HG02970 (cell line): ENCODE data around the gene ERC1.
"Not testable (repeated sequence)": the region's sequence is repeated elsewhere in the genome, so short reads cannot be mapped to it uniquely, and the experiment has no call there.

Source experiments
- ATAC-seq: cut with Tn5 transposase; IDR thresholded peaks from one replicate; pipeline ENCODE4 v1.9.1; 2021; ENCODE audit warnings: mild to moderate bottlenecking, moderate library complexity, moderate number of reproducible peaks; ENCODE audit not compliant: unreplicated experiment, low FRiP score

Gene ERC1

DNA sequence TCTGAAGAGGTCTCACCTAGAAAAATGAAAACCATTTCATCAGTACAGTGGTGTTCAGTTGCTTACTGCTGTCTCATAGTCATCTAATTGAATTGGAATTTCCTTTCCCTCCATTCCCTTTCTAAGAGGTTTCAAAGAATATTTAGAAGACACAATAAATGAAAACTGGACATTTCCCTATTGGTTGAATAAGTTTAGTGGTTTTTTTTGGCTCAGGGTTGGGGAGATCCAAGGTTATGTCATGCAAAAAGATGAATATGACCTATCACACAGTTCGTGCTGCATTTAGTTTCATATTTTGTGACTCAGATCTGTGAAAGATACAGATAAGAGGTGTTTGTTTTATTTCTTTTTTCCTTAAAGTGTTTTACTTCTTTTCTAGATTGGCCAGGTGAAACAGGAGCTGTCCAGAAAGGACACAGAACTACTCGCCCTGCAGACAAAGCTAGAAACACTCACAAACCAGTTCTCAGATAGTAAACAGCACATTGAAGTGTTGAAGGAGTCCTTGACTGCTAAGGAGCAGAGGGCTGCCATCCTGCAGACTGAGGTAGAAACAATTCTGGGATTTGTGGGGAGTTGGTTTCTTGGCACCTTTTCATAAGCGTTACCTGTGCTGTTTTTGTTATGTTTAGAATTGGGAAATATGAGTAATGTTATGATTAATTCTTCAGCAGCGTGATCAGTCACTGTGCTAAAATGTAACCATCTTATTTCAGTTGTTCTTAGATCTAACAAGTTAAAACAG is 124.6 kb downstream of the ERC1 start:
- ATAC-seq = no peak

DNA sequence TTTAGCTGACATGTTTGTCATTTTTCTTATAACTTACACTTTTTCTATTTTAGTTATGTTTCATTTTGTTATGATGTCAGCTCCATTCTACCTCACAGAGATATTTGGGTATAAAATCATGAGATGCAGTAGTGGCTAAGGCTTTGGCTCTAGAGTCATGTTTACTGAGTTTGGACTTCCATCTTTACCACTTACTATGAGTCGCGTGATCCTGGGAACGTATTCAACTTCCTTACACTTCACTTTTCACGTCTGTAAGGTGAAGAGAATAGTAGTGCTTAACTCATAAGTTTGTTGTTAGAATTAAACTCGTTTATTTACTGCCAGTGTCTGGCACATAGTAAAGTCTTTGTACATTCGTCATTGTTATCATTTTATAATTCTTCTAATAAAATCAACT is 126.3 kb downstream of the ERC1 start:
- no peak for ATAC-seq

DNA sequence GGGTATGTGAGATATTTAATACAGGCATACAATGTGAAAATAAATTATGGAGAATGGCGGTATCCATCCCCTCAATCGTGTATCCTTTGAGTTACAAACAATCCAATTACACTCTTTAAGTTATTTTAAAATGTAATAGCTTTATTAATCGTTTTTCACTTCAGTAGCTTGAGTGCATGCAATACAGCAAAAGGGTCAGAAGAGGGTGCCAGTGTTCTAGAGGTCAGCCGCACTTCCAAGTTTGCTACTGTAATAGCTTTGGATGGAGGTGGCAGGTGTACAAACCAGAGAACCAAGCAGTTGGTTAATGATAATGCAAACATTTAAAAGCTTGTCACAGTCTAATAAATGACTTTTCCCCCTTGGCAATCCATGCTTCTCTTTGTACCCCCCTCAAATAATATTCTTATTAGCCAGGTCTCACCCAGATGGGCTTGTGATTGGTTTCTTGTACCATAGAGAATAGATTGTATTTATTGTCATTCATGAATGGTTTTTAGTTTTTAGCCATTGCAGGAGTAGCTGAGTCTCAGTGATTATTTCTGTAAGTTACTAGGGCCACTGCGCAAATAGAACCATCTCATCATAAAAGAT is 127.0 kb downstream of the ERC1 start:
- no peak for ATAC-seq

DNA sequence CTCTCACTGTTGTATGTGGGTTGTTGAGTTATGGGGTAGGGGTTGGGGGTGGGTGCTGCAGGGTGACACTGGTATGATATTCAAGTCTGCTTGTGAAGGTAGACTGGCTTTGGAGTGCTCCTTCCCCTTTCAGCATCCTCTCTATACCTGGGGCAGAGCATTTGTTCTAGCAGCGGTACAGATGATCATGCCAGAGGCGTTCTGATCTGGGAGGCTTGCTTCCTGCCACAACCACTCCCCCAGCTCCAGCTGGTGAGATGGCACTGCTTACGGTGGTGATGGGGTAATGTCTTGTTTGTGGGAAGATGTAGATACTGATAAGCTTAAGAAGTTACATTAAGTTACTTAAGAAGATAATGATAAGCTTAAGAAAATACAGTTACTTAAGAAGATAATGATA is 131.8 kb downstream of the ERC1 start:
- no peak for ATAC-seq

GRCh38 chr12:1126091-1126490 is 135.1 kb downstream of the ERC1 start:
- no peak for ATAC-seq

- ATAC-seq = no peak
Observed at GRCh38 chr12:1127021-1127420, 136.0 kb downstream of the ERC1 start.

GRCh38 chr12:1130164-1130563 is 139.1 kb downstream of the ERC1 start:
- ATAC-seq = no peak

- ATAC-seq = no peak
Observed at GRCh38 chr12:1130571-1130970, 139.5 kb downstream of the ERC1 start.

- ATAC-seq = no peak
Observed at GRCh38 chr12:1131811-1132224, 140.8 kb downstream of the ERC1 start.

DNA sequence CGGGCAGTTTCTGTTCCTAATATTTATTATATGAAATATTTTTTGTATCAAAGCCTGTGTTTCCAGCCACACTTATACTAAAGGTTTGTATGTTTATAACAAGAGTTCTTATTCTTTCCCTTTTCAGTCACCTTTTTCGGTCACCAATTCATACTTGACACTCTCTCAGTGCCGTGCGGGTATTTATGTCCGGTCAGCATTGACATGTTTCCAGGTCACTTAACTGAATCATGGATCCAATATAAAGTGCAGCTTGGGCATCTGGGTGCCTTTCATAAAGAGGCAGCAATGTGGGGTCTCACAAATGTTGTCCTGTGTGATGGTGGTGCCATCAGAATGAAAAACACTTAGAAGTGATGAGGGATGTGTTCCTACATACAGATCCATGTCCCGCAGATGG is 141.3 kb downstream of the ERC1 start:
- ATAC-seq = no peak

DNA sequence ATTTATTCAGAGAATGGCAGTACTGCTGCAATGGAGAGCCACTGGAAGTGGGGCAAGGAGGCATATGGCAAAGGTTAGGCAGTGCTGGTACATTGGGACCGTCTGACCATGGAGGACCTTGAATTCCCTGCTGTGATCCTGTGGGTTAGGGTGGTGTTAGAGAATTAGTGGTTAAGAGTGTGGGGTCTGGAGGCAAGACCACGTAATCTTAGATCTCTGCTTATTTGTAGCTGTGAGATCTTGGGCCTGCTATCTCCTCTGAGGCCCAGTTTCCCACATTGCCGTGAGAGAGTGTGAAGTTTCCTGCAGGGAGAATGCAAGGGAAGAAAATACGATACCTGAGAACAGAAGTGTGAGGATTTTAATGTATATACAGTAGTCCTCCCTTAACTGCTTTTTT is 147.7 kb downstream of the ERC1 start:
- no peak for ATAC-seq

DNA sequence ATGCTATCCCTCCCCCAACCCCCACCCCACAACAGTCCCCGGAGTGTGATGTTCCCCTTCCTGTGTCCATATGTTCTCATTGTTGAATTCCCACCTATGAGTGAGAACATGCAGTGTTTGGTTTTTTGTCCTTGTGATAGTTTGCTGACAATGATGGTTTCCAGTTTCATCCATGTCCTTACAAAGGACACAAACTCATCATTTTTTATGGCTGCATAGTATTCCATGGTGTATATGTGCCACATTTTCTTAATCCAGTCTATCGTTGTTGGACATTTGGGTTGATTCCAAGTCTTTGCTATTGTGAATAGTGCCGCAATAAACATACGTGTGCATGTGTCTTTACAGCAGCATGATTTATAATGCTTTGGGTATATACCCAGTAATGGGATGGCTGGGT is 155.7 kb downstream of the ERC1 start:
- ATAC-seq = not testable (repeated sequence)

DNA sequence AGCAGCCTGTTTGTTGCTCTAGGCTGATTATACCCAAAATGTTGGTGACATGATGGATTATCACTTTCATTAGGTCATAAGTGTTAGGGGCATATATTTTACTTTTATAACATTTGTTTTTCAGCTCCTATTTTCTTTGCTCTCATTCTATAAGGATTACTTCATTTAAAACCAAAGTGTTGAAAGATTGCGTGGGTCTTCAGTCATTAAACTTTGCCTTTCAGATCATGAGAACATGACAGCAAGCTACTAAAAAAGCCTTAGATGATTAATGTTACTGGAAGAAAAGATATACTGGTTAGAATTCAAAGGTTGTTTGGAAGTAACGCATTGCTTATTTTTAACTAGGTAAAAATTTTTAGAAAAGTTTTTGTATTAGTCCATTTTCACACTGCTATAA is 156.8 kb downstream of the ERC1 start:
- ATAC-seq = no peak

- ATAC-seq = no peak
Observed at GRCh38 chr12:1157046-1157445, 166.0 kb downstream of the ERC1 start.

DNA sequence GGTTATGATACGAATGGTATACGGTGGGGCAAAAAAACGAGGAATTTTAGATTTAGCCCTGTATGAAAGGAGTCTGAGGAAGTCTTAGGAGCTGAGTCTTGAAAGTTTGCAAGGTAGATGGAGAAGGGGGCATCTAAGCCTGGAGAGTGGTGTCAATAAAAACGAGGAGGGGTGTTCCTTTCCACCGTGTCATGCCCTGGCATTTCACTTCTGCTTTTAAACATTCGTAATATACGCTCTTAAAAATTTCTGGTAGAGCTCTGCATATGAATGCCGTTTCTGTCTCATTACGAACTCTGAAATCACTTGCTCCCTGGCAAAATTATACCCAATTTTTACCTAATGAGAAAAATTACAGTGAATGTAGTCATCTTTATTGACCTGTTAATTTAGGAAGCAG is 170.2 kb downstream of the ERC1 start:
- no peak for ATAC-seq

DNA sequence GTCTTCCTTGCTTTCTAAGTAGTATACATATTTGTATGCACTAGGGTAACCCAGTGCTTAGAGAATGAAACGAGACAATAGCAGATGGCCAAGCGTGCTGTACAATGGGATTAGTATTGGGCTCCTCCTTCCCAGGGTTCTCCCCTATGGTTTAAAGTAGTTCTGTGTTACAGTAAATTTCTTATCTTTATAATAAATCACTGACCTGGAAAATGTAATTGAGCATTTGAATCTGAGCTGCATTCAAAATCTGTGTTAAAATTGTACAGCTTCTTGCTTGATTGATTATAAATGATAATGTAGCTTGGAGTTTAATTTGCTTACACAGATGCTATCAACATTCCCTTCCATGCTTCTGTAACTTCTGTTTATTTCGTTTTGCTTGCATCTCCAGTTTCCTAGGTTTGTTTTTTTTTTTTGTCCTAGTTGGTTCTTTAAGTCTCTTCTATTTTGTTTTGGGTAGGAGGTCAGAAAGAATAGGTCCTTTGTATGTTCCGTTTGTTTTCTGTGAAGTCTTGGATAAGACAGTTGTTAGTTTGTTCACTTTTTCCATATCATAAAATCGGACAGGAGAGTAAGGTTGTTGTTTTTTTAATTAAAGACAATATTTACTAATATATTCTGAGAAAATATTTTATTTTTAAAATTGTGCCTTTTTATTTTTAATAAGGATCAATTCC is 171.2 kb downstream of the ERC1 start:
- ATAC-seq = no peak

- ATAC-seq = no peak
Observed at GRCh38 chr12:1167784-1168183, 176.8 kb downstream of the ERC1 start.

- ATAC-seq = no peak
Observed at GRCh38 chr12:1170411-1170810, 179.4 kb downstream of the ERC1 start.

DNA sequence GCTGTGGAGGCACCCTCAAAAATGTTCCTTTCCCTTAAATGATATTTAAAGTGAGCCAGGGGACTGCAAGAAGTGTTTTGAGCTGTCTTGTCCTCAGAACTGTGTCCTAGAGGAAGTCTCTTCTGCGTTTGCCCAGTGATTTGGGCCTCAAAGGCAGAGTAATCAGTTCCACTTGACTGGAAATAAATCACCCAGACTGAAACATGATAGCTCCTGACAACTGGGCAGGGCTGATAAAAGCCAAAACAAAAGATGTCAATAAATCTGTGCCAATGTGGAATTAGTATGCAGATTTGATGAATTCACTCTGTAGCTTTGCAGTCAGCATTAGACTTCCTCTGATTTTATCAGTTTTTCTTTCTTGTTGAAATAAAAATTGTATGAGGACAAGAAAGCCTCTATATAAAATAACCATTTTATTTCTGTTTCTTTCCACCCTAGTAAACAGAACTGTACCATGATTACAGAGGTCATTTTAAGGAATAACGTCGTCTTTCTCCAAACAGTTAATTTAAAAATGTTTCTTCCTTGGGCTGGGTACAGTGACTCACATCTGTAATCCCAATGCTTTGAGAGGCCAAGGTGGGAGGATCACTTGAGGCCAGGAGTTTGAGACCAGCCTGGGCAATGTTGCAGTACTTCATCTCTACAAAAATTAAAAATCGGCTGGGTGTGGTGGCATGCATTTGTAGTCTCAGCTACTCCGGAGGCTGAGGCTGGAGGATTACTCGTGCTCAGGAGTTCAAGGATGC is 180.8 kb downstream of the ERC1 start:
- ATAC-seq = no peak

DNA sequence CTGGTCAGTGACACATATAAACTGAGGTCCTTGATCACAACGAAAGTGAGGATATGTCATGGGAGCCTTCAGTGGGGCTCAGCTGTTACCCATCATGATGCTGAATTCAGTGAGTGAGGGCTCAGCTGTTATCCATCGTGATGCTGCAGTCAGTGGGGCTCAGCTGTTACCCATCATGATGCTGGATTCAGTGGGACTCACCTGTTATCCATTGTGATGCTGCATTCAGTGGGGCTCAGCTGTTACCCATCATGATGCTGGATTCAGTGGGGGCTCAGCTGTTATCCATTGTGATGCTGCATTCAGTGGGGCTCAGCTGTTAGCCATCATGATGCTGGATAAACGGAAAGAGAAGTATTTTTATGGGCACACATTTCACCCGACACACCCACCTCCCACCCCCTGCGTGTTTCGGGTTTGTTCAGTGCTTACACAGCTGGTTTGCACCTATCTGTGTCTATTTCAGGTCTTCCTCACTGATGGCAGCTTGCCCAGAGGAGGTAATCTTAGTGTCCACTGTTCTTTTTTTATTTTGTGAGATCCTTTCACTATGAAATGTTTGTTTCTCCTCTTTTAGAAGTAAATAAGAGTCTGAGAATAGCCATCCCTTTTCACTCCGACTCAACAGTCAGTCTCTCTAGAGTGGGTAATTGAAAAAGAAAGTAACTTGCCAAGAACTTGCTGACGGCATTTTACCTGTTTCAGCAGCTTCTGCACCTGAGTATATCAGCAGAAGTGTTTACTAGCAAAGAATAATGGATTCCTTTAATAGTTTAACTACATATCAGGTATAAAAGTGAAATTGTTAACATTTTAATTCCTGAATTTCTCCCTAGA is 183.0 kb downstream of the ERC1 start:
- no peak for ATAC-seq
